GM10248 (cell line): Measurements from ENCODE around the gene ILRUN.
"Not testable (repeated sequence)": the region's sequence is repeated elsewhere in the genome, so short reads cannot be mapped to it uniquely, and the experiment has no call there.

ENCODE experiments used
- CTCF ChIA-PET: fragments of 300-600 bp; sonication (Branson Sonifier 250); formaldehyde crosslinking; extraction: SDS; loops from one replicate; lab custom pipeline; 2021; ENCODE audit warnings: antibody characterized with exemption; lab: Yijun Ruan, JAX
- POLR2A ChIA-PET: fragments of 350-650 bp; sonication (Branson Sonifier 250); formaldehyde crosslinking; extraction: SDS; loops from one replicate; lab custom pipeline; 2020; ENCODE audit warnings: antibody characterized with exemption; lab: Yijun Ruan, JAX
- DNase-seq: peaks from one replicate; pipeline ENCODE4 v3.0.0; 2012; ENCODE audit errors: extremely low spot score
- TF ChIP-seq, protein P1 (sequence below): IDR thresholded peaks from 2 replicates; pipeline ENCODE4 v1.5.1; 2012; ENCODE audit warnings: mild to moderate bottlenecking, low read depth; ENCODE audit errors: extremely low read depth, missing control alignments, control extremely low read depth

ILRUN gene

GRCh38 chr6:34688956-34689355, 7.6 kb downstream of the ILRUN start:
- CTCF ChIA-PET, result no interaction called here
- no peak for DNase-seq
- TF ChIP-seq, protein P1, sequence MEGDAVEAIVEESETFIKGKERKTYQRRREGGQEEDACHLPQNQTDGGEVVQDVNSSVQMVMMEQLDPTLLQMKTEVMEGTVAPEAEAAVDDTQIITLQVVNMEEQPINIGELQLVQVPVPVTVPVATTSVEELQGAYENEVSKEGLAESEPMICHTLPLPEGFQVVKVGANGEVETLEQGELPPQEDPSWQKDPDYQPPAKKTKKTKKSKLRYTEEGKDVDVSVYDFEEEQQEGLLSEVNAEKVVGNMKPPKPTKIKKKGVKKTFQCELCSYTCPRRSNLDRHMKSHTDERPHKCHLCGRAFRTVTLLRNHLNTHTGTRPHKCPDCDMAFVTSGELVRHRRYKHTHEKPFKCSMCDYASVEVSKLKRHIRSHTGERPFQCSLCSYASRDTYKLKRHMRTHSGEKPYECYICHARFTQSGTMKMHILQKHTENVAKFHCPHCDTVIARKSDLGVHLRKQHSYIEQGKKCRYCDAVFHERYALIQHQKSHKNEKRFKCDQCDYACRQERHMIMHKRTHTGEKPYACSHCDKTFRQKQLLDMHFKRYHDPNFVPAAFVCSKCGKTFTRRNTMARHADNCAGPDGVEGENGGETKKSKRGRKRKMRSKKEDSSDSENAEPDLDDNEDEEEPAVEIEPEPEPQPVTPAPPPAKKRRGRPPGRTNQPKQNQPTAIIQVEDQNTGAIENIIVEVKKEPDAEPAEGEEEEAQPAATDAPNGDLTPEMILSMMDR, result no peak
- POLR2A ChIA-PET, result no interaction called here

- TF ChIP-seq, protein P1, result no peak
- DNase-seq, result no peak
- POLR2A ChIA-PET, result no interaction called here
- CTCF ChIA-PET, result interaction anchor here (1.0 to 1.5 kb wide), 2 partner anchors 11 to 13 kb away, joined by 3 read pairs; partner anchors contain the start of gene ILRUN
Measured at GRCh38 chr6:34684919-34685318, 11.6 kb downstream of the ILRUN start.

GRCh38 chr6:34684364-34684763, 12.2 kb downstream of the ILRUN start:
- POLR2A ChIA-PET, result no interaction called here
- TF ChIP-seq, protein P1, result no peak
- no peak for DNase-seq
- CTCF ChIA-PET, result interaction anchor here (1.5 kb wide), 2 partner anchors 13 to 14 kb away, joined by 3 read pairs; no protein-coding TSS in a partner anchor

- TF ChIP-seq, protein P1, result no peak
- DNase-seq, result peak; percentile 56
- CTCF ChIA-PET, result interaction anchor here (1.4 kb wide), 1 partner anchor 8 kb away, joined by 3 read pairs; no protein-coding TSS in a partner anchor
- POLR2A ChIA-PET, result no interaction called here
Measured at GRCh38 chr6:34680802-34681515, 15.6 kb downstream of the ILRUN start.

DNA sequence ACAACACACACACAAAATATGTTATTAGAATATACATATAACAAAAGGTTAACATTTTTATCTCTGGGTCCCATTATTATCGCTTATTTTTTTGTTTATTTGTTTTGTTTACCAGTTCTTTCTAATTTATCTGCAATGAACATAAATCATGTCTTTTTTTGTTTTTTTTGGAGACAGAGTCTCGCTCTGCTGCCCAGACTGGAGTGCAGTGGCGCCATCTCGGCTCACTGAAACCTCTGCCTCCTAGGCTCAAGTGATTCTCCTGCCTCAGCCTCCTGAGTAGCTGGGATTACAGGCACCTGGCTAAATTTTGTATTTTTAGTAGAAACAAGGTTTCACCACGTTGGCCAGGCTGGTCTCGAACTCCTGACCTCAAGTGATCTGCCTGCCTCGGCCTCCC, 16.3 kb downstream of the ILRUN start:
- CTCF ChIA-PET, POLR2A ChIA-PET, DNase-seq: not testable (repeated sequence)

- CTCF ChIA-PET, result no interaction called here
- TF ChIP-seq, protein P1, result no peak
- no peak for DNase-seq
- POLR2A ChIA-PET, result no interaction called here
Measured at GRCh38 chr6:34679552-34680253, 16.9 kb downstream of the ILRUN start.

- no peak for DNase-seq
- ChIA-PET POLR2A (interaction anchor here (4.0 kb wide), 1 partner anchor 19 kb away, joined by 28 read pairs; no protein-coding TSS in a partner anchor), CTCF (interaction anchor here (1.1 to 2.9 kb wide), 5 partner anchors 10 to 67 kb away, joined by 3 to 16 read pairs (median 4); no protein-coding TSS in a partner anchor)
- TF ChIP-seq, protein P1, result no peak
Measured at GRCh38 chr6:34676140-34676539, 20.4 kb downstream of the ILRUN start.

DNA sequence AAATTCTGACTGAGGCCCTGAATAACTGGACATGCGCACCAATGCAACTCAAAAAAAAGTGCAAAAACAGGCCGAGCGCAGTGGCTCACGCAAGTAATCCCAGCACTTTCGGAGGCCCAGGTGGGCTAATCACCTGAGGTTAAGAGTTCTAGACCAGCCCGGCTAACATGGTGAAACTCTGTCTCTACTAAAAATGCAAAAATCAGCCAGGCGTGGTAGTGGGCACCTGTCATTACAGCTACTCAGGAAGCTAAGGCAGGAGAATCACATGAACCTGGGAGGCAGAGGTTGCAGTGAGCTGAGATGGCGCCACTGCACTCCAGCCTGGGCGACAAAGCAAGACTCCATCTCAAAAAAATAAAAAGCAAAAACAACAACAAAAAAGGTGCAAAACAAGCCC, 21.6 kb downstream of the ILRUN start:
- ChIA-PET CTCF (interaction anchor here (1.1 to 2.9 kb wide), 7 partner anchors 8 to 130 kb away, joined by 3 to 16 read pairs (median 3); no protein-coding TSS in a partner anchor), POLR2A (interaction anchor here (0.6 to 4.0 kb wide), 2 partner anchors 13 to 18 kb away, joined by 6 to 28 read pairs; no protein-coding TSS in a partner anchor)
- not testable (repeated sequence) for DNase-seq
